GM12874 (cell line): ENCODE results near the gene FFAR3.

ENCODE experiments used
- TF ChIP-seq, protein P1 (sequence below): IDR thresholded peaks from 2 replicates; pipeline ENCODE4 v1.5.1; 2011; ENCODE audit warnings: low read depth, mild to moderate bottlenecking, control low read depth, low read length, moderate library complexity; ENCODE audit not compliant: insufficient read depth

Gene FFAR3

DNA sequence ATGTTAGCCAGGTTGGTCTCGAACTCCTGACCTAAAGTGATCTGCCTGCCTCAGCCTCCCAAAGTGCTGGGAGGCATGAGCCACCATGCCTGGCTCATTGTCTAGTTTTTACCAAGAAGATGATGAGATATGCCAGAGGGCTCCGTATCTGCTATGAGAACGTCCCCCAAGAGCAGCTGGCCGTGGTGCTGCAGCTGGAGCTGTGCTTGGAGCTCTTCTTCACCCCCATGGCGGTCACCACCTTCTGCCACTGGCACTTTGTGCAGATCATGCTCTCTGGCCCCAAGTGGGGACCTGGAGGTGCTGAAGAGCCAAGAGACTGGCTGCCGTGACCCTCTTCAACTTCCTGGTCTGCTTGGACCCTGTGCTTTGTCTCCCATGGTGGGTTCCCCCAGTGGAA, 49.4 kb downstream of the FFAR3 start:
- TF ChIP-seq, protein P1, sequence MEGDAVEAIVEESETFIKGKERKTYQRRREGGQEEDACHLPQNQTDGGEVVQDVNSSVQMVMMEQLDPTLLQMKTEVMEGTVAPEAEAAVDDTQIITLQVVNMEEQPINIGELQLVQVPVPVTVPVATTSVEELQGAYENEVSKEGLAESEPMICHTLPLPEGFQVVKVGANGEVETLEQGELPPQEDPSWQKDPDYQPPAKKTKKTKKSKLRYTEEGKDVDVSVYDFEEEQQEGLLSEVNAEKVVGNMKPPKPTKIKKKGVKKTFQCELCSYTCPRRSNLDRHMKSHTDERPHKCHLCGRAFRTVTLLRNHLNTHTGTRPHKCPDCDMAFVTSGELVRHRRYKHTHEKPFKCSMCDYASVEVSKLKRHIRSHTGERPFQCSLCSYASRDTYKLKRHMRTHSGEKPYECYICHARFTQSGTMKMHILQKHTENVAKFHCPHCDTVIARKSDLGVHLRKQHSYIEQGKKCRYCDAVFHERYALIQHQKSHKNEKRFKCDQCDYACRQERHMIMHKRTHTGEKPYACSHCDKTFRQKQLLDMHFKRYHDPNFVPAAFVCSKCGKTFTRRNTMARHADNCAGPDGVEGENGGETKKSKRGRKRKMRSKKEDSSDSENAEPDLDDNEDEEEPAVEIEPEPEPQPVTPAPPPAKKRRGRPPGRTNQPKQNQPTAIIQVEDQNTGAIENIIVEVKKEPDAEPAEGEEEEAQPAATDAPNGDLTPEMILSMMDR: no peak

DNA sequence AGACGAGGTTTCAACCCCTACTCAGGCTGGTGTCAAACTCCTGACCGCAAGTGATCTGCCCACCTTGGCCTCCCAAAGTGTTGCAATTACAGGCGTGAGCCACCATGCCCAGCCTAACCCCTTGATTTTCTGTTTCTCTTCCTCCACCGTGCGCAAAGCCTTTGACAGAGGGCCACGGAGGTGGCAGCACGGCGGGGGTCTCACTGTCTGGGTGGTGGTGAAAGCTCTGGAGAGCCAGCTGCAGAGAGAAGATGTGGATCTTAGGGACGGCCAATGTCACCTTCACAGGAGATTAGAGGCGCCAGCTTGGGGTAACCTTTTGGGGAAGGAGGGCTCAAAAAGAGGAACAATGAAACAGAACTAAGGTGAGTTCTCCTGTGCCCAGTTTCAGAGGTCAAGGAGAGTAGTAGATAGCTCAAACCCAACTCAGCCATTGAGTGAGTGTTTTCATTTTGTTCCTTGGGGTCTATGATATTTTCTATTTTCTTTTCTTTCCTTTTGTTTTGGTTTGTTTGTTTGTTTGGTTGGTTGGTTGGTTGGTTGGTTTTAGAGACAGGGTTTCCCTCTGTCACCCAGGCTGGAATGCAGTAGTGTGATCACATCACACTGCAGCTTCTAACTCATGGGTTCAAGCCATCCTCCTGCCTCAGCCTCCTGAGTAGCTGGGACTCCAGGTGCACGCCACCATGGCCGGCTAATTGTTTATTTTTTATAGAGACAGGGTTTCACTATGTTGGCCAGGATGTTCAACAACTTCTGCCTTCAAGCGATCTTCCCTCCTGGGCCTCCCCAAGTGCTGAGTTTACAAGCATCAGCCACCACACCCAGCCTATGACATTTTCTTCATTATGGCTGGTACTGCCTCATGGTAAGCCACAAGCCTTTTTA, 50.3 kb downstream of the FFAR3 start:
- TF ChIP-seq, protein P1: no peak

DNA sequence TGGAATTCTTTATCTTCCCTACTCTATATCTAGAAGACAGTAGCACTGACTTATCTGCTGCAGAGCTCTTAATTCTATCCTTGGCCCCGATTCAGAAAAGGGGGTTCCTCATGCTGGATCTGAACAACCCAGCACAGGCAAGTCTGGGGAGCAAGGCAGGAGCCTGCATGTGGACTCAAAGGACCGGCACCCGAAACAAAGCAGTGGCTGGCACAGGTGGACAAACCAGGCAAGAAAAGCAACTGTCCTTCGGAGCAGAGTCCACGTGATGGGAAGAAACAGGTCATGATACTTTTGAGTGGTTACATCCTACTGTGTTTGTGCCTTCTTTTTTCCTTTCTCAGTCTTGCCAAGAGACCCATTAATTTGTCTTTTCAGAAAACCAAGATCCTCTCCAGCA, 50.9 kb downstream of the FFAR3 start:
- TF ChIP-seq, protein P1: no peak
